ENCODE measurements around the gene ALX4.
A peak's percentile ranks its signal among the peaks of the same experiment; 100 is the strongest.

The ALX4 gene

DNA sequence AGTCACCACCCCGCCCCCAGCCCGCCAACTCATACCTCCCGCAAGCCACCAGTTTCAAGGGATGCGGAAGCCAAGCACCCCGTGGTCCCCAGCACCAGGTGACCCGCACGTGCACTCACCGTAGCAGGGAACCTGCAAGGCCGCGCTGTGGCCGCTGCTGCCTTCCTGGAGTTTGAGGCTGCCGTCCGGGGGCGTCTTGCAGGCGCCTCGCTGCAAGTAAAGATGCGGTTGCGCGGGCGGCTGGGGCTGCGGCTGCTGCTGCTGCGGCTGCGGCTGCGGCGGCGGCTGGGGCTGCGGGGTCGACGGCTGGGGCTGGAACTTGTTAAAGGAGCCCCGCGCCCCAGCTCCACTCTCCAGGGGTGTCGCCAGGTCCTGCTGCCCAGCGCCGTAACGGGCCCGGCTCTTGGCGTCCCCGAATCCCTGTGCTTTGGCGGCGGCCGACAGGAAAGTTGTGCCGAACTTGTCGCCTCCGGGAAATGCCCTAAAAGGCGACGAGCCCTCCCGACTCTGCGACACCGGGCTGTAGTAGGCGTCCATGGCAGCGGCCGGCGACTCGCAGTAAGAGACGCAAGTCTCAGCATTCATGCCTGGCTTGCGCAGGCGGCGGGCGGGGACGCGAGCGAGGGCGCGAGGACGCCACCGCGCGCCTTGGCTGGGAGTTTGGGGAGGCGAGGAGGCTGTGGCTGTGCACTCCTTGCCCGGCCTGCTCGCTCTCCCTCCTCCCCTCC, at the start of gene ALX4:
Gene ALX4 (minus strand): TSS at position 662 of the 728 bp plus-strand sequence. CDS start 77 bp downstream, at position 585.
- TF ChIP-seq, protein P1, sequence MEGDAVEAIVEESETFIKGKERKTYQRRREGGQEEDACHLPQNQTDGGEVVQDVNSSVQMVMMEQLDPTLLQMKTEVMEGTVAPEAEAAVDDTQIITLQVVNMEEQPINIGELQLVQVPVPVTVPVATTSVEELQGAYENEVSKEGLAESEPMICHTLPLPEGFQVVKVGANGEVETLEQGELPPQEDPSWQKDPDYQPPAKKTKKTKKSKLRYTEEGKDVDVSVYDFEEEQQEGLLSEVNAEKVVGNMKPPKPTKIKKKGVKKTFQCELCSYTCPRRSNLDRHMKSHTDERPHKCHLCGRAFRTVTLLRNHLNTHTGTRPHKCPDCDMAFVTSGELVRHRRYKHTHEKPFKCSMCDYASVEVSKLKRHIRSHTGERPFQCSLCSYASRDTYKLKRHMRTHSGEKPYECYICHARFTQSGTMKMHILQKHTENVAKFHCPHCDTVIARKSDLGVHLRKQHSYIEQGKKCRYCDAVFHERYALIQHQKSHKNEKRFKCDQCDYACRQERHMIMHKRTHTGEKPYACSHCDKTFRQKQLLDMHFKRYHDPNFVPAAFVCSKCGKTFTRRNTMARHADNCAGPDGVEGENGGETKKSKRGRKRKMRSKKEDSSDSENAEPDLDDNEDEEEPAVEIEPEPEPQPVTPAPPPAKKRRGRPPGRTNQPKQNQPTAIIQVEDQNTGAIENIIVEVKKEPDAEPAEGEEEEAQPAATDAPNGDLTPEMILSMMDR (conservative IDR thresholded peaks at IDR 0.05; ENCODE audit: low read depth), result no peak
- DNase-seq (ENCODE audit: low spot score), result no peak
- ChIA-PET POLR2A (ENCODE audit: low non-redundant PET) (no interaction called here), CTCF (interaction anchor here (0.6 kb wide), 1 partner anchor 215 kb away, joined by 4 read pairs; no protein-coding TSS in a partner anchor)
- H3K27ac ChIP-seq, result no peak within 1 kb of the TSS

- TF ChIP-seq, protein P1 (conservative IDR thresholded peaks at IDR 0.05; ENCODE audit: low read depth), result no peak
- no peak for DNase-seq (ENCODE audit: low spot score)
- ChIA-PET CTCF (interaction anchor here (0.6 kb wide), 1 partner anchor 36 kb away, joined by 5 read pairs; no protein-coding TSS in a partner anchor), POLR2A (ENCODE audit: low non-redundant PET) (no interaction called here)
- no peak overlapping the region for H3K27ac ChIP-seq
These were observed 49.2 kb upstream of the ALX4 start for GRCh38 chr11:44359162-44359561.

DNA sequence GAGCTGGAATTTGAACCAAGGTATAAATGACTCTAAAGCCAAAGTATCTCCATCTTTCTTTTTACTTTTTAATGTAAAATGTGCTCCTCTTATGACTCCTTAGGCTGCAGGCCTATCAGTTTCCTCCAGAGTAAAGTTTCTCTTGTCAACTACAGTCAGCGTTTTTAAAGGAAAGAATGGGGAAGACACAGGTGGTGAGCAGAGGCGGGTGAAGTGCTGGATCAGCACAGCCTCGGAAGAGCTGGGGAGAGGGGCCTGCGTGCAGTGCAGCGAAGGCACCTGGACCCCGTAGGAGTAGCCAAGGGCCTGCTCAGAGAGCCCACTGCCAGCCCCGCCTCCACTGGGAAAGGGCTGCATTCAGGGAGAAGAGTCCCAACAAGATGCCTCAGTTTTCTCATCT, 48.8 kb upstream of the ALX4 start:
- ChIA-PET POLR2A (ENCODE audit: low non-redundant PET) (no interaction called here), CTCF (interaction anchor here (0.6 kb wide), 1 partner anchor 36 kb away, joined by 5 read pairs; no protein-coding TSS in a partner anchor)
- TF ChIP-seq, protein P1 (conservative IDR thresholded peaks at IDR 0.05; ENCODE audit: low read depth), result no peak
- DNase-seq (ENCODE audit: low spot score), result no peak
- no peak overlapping the region for H3K27ac ChIP-seq

DNA sequence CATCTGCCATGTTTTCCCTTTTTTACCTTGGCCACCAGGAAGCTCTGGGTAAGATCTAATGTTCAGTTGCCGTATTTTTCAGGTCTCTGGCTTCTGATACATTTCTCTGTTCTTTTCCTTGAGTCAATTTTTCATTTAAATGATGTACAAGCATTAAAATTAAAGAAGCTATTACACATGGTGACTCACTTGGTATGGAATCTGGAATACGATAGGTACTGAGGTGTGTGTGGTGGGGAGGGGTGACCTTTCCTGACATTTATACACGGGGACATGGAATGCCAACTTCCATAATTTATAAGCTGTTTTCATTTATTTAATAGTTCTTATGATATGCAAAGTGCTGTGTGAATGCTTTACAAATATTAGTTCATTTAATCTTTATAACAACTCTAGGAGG, 47.8 kb upstream of the ALX4 start:
- CTCF ChIA-PET, result no interaction called here
- POLR2A ChIA-PET (ENCODE audit: low non-redundant PET), result no interaction called here
- H3K27ac ChIP-seq, result no peak overlapping the region
- DNase-seq (ENCODE audit: low spot score), result peak; percentile 60
- TF ChIP-seq, protein P1 (conservative IDR thresholded peaks at IDR 0.05; ENCODE audit: low read depth), result no peak

GRCh38 chr11:44356351-44356750, 46.4 kb upstream of the ALX4 start:
- ChIA-PET CTCF (no interaction called here), POLR2A (ENCODE audit: low non-redundant PET) (no interaction called here)
- H3K27ac ChIP-seq, result no peak overlapping the region
- TF ChIP-seq, protein P1 (conservative IDR thresholded peaks at IDR 0.05; ENCODE audit: low read depth), result no peak
- no peak for DNase-seq (ENCODE audit: low spot score)

DNA sequence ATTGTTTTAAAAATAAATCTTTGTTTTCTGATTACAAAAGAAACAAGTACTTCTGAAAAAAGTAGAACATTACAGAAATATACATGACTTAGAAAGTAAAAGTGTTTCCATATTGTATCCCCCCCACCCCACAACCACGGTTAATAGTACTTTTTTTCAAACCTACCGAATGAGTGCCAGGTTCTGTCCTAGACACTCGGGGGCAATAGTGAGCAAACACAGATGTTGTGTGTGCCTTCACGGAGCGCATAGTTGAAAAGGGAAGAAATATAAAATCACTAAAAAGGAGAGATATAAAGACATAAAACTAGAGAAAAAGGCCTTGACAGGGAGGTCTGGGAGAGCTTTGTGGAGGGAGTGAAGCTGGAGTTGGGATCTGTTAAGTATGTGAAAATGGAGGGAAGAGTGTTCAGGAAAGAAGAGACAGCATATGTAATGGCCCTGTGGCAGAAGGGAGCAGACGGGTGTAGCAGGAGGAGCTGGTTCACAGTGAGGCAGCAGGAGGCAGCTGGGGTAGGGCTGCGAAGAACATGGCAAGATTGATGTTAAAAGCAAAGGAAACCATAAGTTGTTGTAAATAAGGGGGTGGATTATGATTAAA, 42.1 kb upstream of the ALX4 start:
- no peak overlapping the region for H3K27ac ChIP-seq
- no peak for DNase-seq (ENCODE audit: low spot score)
- CTCF ChIA-PET, result interaction anchor here (0.6 kb wide), 1 partner anchor 450 kb away, joined by 3 read pairs; no protein-coding TSS in a partner anchor
- POLR2A ChIA-PET (ENCODE audit: low non-redundant PET), result no interaction called here
- TF ChIP-seq, protein P1 (conservative IDR thresholded peaks at IDR 0.05; ENCODE audit: low read depth), result no peak

Data from RWPE1 (cell line).